Fibroblast of villous mesenchyme (primary cell): ENCODE results near the gene ZNF200. TPM values are rescaled to one million over a fixed set of nuclear protein-coding genes. Genes with fewer than 3 reads are reported as not detected.
A peak's percentile ranks its signal among the peaks of the same experiment; 100 is the strongest.
"Not testable (repeated sequence)": the region's sequence is repeated elsewhere in the genome, so short reads cannot be mapped to it uniquely, and the experiment has no call there.

Source experiments
- DNase-seq: peaks from one replicate; pipeline ENCODE4 v3.0.0-alpha.2; 2010; ENCODE audit warnings: low read depth
- H3K4me3 ChIP-seq: 2 replicates; pipeline ENCODE4 v1.5.1; 2011; ENCODE audit warnings: low read depth, mild to moderate bottlenecking, low read length
- CTCF ChIP-seq: IDR thresholded peaks from 2 replicates; pipeline ENCODE4 v1.5.1; 2012; ENCODE audit warnings: low read depth, mild to moderate bottlenecking, low read length; ENCODE audit not compliant: insufficient read depth
- total RNA-seq: library from RNA; depleted of rRNA; stranded (reverse); fragments of >200 nt; gene quantifications from 2 replicates; pipeline ENCODE4 v1.2.3, GENCODE V29; 2012

ZNF200 gene
- total RNA-seq, 1 donor, result 11.2 TPM

GRCh38 chr16:3186946-3187690 is 47.8 kb downstream of the ZNF200 start:
- TF ChIP-seq CTCF, result no peak
- DNase-seq, result no peak
- H3K4me3 ChIP-seq, result no peak overlapping the region

- peak overlapping the region; percentile 64 for H3K4me3 ChIP-seq
- DNase-seq, result no peak
- TF ChIP-seq CTCF, result no peak
Observed at GRCh38 chr16:3183445-3184139, 51.4 kb downstream of the ZNF200 start.

- peak; percentile 39 for DNase-seq
Observed at GRCh38 chr16:3182608-3183444, 52.1 kb downstream of the ZNF200 start.

GRCh38 chr16:3182293-3182607 is 52.7 kb downstream of the ZNF200 start:
- H3K4me3 ChIP-seq, result peak overlapping the region; percentile 64
- DNase-seq, result not testable (repeated sequence)

More at GRCh38 chr16:3182608-3183444, 52.1 kb downstream of the ZNF200 start:
- H3K4me3 ChIP-seq, result peak overlapping the region; percentile 64
- TF ChIP-seq CTCF, result peak; percentile 26

GRCh38 chr16:3180445-3180878 is 54.5 kb downstream of the ZNF200 start:
- no peak overlapping the region for H3K4me3 ChIP-seq
- no peak for DNase-seq
- no peak for TF ChIP-seq CTCF

GRCh38 chr16:3179651-3180050 is 55.3 kb downstream of the ZNF200 start:
- H3K4me3 ChIP-seq, result no peak overlapping the region
- TF ChIP-seq CTCF, result no peak
- no peak for DNase-seq
